Vagina (tissue), 2 donors: ENCODE measurements around the gene ATF7. TPM values are rescaled to one million over a fixed set of nuclear protein-coding genes. Genes with fewer than 3 reads are reported as not detected.
"Not testable (repeated sequence)": the region's sequence is repeated elsewhere in the genome, so short reads cannot be mapped to it uniquely, and the experiment has no call there.

Experiments
- DNase-seq, 2 donors: peaks; one replicate each; pipeline ENCODE4 v3.0.0-alpha.2; 2017; ENCODE audit errors: extremely low spot score in 2 of 2
- H3K27ac ChIP-seq: fragments of 200-600 bp; sonication (generic); one replicate; pipeline ENCODE4 v1.5.1; 2019
- H3K27me3 ChIP-seq: fragments of 200-600 bp; sonication (generic); one replicate; pipeline ENCODE4 v1.5.1; 2019
- H3K36me3 ChIP-seq, 2 donors: fragments of 200-600 bp; sonication (generic); one replicate each; pipeline ENCODE4 v1.5.1; 2017 to 2019
- H3K4me1 ChIP-seq: fragments of 200-600 bp; sonication (generic); one replicate; pipeline ENCODE4 v1.5.1; 2019
- H3K4me3 ChIP-seq, 2 donors: fragments of 200-600 bp; sonication (generic); 1 replicate in 1 of 2; 2 replicates in 1 of 2; pipeline ENCODE4 v1.5.1; 2016 to 2019
- H3K9me3 ChIP-seq: fragments of 200-600 bp; sonication (generic); one replicate; pipeline ENCODE4 v1.5.1; 2019
- CTCF ChIP-seq, 3 experiments: fragments of 450-650 bp in 2 of 3; fragments of 200-600 bp in 1 of 3; sonication (generic) in 1 of 3; IDR thresholded peaks; one replicate each; pipeline ENCODE4 v1.5.1; 2017 to 2019; ENCODE audit warnings: antibody characterized with exemption in 3 of 3, mild to moderate bottlenecking in 2 of 3, moderate library complexity in 2 of 3
- POLR2A ChIP-seq, 2 donors: fragments of 450-650 bp; IDR thresholded peaks; one replicate each; pipeline ENCODE4 v1.6.1; 2017; ENCODE audit warnings: antibody characterized with exemption in 2 of 2, mild to moderate bottlenecking in 2 of 2, moderate library complexity in 2 of 2
- POLR2AphosphoS5 ChIP-seq, 2 donors: sonication (generic); formaldehyde crosslinking; IDR thresholded peaks; one replicate each; pipeline ENCODE4 v1.9.0; 2017; ENCODE audit warnings: antibody characterized with exemption in 2 of 2, mild to moderate bottlenecking in 2 of 2, low read depth in 1 of 2; ENCODE audit not compliant: insufficient read depth in 1 of 2
- intact Hi-C: fragments of 100-400 bp; cut with DNase I; formaldehyde crosslinking; loops from one replicate; pipeline ENCODE4 v1.15.1; 2023
- total RNA-seq: library from RNA; depleted of rRNA; stranded (reverse); fragments of >200 nt; gene quantifications from one replicate; pipeline ENCODE4 v1.2.3, GENCODE V29; 2016

ATF7 gene
- total RNA-seq, 1 donor from 2014 or later: 34.9 TPM

DNA sequence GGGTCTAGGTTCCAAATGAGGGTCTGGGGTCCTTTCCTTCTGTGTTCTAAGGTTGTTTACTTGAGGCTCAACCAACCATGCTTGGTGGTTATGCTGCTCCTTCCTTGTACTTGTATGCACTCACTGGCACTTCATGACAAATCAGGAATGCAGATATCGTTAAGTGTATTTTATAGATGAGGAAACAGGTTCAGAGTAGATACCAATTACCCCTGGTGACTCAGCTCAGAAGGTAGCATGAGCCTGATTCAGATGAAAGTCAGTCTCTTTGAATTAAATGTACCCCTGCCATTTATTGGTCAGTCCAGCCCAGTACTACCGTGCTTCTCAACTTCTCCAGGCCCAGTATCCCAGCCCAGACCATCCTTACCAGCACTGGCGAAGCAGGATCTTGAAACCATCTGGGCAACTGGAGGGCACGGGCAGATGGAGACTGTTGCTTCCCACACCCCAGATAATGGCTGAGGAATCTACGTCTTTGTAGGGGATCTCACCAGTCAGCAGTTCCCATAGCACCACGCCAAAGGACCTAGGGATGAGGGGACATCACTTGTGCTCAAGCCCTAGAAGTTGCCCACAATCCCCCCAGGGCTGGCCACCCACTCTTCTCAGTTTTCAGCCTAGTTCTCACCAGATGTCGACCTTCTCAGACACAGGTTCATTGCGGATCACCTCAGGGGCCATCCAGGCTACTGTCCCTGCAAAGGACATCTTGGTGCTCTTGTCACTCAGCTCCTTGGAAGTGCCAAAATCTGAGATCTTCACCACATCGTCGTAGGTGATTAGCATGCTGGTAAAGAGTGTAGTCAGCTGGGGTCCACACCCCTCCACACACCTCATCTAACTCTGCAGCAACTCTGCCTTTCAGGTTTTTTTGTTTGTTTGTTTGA is 141.3 kb downstream of the ATF7 start:
- H3K36me3 ChIP-seq: peaks cover 0 to 54% of the 10 kb centered on the region in 2 donors

GRCh38 chr12:53483979-53484377 is 142.2 kb downstream of the ATF7 start:
- Histone ChIP-seq H3K4me1 (peaks cover 37% of the 10 kb centered on the region), H3K9me3 (no peaks in the 10 kb centered on the region), H3K36me3 (peaks cover 0 to 64% of the 10 kb centered on the region in 2 donors), H3K4me3 (no peak overlapping the region), H3K27ac (no peak overlapping the region), H3K27me3 (no peaks in the 10 kb centered on the region)
- TF ChIP-seq POLR2AphosphoS5 (IDR thresholded peaks at IDR 0.05; ENCODE audit: insufficient read depth in 1 of 2, low read depth in 1 of 2): no peak
- no peak for TF ChIP-seq POLR2A (IDR thresholded peaks at IDR 0.05)
- no peak for TF ChIP-seq CTCF (IDR thresholded peaks at IDR 0.05)
- intact Hi-C loops: no loop called here
- no peak for DNase-seq

More for the DNA sequence above, 141.3 kb downstream of the ATF7 start:
- Histone ChIP-seq H3K27ac (no peak overlapping the region), H3K4me1 (peaks cover 37% of the 10 kb centered on the region), H3K9me3 (no peaks in the 10 kb centered on the region), H3K27me3 (no peaks in the 10 kb centered on the region), H3K4me3 (no peak overlapping the region)
- intact Hi-C loops: no loop called here
- DNase-seq: no peak
- TF ChIP-seq POLR2A (IDR thresholded peaks at IDR 0.05) (no peak), CTCF (IDR thresholded peaks at IDR 0.05) (no peak), POLR2AphosphoS5 (IDR thresholded peaks at IDR 0.05; ENCODE audit: insufficient read depth in 1 of 2, low read depth in 1 of 2) (no peak)

DNA sequence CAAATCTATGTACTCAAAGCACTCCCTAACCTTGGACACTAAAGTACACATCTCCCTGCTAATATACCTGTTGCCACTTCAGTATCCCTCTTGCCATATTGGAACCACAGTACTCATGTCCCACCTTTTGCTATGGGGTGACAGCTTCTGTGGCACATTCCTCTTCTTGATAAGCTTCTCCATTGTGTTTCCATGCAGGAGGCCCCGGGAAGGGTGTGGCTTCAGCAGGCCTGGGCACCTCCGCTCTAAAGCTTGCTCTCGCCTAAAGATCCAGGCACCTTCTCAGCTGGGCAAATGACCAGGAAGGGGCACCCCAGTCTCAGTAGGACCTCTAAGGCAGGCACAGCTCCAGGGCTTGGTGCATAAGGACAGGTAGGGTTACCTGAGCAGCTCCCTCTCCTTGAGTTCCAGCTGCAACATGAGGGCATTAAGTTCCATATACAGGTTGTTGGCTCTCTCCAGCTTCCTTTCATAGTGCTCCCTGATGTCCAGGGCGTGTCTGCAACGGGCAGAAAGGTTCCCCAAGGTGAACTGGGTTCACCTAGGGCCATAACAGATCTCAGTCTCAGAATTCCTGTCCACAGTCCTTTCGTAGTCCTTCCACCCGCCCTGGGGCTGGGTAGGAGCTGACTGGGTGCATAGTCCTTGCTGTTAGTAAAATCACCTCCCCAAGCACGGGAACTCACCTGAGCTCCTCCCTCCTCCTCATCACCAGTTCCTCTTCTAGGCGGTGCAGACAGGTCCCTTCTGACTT is 142.8 kb downstream of the ATF7 start:
- H3K9me3 ChIP-seq: no peaks in the 10 kb centered on the region
- TF ChIP-seq POLR2A (IDR thresholded peaks at IDR 0.05) (no peak), POLR2AphosphoS5 (IDR thresholded peaks at IDR 0.05; ENCODE audit: insufficient read depth in 1 of 2, low read depth in 1 of 2) (no peak)
- H3K4me3 ChIP-seq: no peak overlapping the region
- intact Hi-C loops: no loop called here
- no peak for DNase-seq
- no peak overlapping the region for H3K27ac ChIP-seq
- no peaks in the 10 kb centered on the region for H3K27me3 ChIP-seq
- H3K36me3 ChIP-seq: peaks cover 0 to 69% of the 10 kb centered on the region in 2 donors
- H3K4me1 ChIP-seq: peaks cover 37% of the 10 kb centered on the region

GRCh38 chr12:53482626-53483168 is 143.5 kb downstream of the ATF7 start:
- Histone ChIP-seq H3K9me3 (no peaks in the 10 kb centered on the region), H3K36me3 (peaks cover 0 to 76% of the 10 kb centered on the region in 2 donors), H3K27ac (no peak overlapping the region), H3K4me1 (peaks cover 37% of the 10 kb centered on the region), H3K27me3 (no peaks in the 10 kb centered on the region), H3K4me3 (no peak overlapping the region)
- no peak for DNase-seq
- TF ChIP-seq POLR2AphosphoS5 (IDR thresholded peaks at IDR 0.05; ENCODE audit: insufficient read depth in 1 of 2, low read depth in 1 of 2): no peak
- TF ChIP-seq CTCF (IDR thresholded peaks at IDR 0.05): no peak
- no peak for TF ChIP-seq POLR2A (IDR thresholded peaks at IDR 0.05)
- intact Hi-C loops: no loop called here

DNA sequence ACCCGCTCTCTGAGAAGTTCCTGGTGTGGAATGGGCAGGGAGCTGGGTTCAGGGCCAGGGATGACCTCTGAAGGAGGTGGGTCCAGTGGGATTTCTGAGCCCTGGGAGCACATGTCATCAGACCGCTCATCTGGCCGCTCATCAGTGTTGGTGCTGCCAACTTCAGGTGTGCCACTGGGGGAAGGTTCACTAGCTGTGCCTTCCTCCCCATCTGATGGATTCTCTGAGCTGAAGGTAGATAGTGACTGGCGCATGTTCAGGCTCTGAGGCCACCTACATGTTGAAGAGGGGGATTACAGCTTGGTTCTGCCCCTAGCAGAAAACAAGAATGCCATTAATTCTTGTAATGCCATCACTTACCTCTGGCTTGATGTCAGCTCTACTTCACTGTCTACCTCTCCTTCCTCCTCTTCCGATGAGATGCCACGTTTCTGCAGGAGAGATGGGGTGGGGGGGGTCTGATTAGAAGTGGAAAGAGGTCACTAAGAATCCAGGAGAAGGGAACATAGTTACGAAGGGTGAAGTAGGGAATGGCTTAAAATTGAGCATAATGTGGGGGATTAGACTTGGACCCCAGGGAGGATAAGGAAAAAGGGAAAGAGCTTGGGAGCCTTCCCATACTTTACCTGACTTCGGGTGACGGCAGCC is 144.1 kb downstream of the ATF7 start:
- TF ChIP-seq POLR2A (IDR thresholded peaks at IDR 0.05) (no peak), POLR2AphosphoS5 (IDR thresholded peaks at IDR 0.05; ENCODE audit: insufficient read depth in 1 of 2, low read depth in 1 of 2) (no peak), CTCF (IDR thresholded peaks at IDR 0.05) (no peak)
- no peak for DNase-seq
- intact Hi-C loops: no loop called here
- Histone ChIP-seq H3K27ac (no peak overlapping the region), H3K9me3 (no peaks in the 10 kb centered on the region), H3K36me3 (peaks cover 0 to 81% of the 10 kb centered on the region in 2 donors), H3K27me3 (no peaks in the 10 kb centered on the region), H3K4me1 (peaks cover 38% of the 10 kb centered on the region), H3K4me3 (no peak overlapping the region)

DNA sequence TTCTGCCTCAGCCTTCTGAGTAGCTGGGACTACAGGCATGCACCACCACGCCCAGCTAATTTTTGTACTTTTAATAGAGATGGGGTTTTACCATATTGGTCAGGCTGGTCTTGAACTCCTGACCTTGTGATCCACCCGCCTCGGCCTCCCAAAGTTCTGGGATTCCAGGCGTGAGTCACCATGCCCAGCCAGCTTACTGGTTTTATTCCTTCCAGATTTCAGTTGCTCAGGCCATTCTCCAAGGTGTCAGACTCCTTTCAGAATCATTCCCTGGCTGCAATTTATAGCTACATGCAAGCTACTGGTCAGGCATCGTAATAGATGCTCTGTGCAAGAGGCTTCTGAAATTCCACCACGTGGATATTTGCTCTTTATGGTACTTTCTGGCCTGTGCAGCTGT is 144.7 kb downstream of the ATF7 start:
- H3K27me3 ChIP-seq, intact Hi-C loops: not testable (repeated sequence)
- H3K36me3 ChIP-seq: peaks cover 0 to 87% of the 10 kb centered on the region in 2 donors

More for the DNA sequence above, 144.7 kb downstream of the ATF7 start:
- H3K27ac ChIP-seq, DNase-seq, H3K4me3 ChIP-seq, H3K9me3 ChIP-seq: not testable (repeated sequence)
- H3K4me1 ChIP-seq: peaks cover 44% of the 10 kb centered on the region
